HG02870 (cell line): ENCODE data around the gene TBC1D14.
"Not testable (repeated sequence)": the region's sequence is repeated elsewhere in the genome, so short reads cannot be mapped to it uniquely, and the experiment has no call there.

ENCODE experiments used
- ATAC-seq: cut with Tn5 transposase; IDR thresholded peaks from one replicate; pipeline ENCODE4 v1.9.1; 2021; ENCODE audit warnings: mild to moderate bottlenecking, moderate library complexity; ENCODE audit not compliant: unreplicated experiment

The TBC1D14 gene

DNA sequence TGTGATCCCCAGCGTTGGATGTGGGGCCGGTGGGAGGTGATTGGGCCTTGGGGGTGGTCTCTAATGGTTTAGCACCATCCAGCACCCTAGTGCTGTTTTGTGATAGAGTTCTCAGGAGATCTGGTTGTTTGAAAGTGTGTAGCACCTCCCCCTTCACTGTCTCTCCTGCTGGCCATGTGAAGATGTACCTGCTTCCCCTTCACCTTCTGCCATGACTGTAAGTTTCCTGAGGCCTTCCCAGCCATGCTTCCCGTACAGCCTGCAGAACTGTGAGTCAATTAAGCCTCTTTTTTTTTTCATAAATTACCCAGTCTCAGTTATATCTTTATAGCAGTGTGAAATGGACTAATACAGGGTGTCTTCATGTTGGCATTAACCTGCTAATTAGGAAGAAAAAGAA, 19.3 kb upstream of the TBC1D14 start:
- no peak for ATAC-seq

DNA sequence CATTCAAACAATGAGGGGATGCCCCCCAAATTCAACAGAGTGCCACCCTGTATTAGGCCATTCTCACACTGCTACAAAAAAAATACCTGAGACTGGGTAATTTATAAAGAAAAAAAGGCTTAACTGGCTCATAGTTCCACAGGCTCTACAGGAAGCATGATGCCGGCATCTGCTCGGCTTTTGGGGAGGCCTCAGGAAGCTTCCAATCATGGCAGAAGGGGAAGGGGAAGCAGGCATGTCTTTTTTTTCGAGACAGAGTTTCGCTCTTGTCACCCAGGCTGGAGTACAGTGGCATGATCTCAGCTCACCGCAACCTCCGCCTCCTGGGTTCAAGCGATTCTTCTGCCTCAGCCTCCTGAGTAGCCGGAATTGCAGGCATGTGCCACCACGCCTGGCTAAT, 18.7 kb upstream of the TBC1D14 start:
- not testable (repeated sequence) for ATAC-seq

DNA sequence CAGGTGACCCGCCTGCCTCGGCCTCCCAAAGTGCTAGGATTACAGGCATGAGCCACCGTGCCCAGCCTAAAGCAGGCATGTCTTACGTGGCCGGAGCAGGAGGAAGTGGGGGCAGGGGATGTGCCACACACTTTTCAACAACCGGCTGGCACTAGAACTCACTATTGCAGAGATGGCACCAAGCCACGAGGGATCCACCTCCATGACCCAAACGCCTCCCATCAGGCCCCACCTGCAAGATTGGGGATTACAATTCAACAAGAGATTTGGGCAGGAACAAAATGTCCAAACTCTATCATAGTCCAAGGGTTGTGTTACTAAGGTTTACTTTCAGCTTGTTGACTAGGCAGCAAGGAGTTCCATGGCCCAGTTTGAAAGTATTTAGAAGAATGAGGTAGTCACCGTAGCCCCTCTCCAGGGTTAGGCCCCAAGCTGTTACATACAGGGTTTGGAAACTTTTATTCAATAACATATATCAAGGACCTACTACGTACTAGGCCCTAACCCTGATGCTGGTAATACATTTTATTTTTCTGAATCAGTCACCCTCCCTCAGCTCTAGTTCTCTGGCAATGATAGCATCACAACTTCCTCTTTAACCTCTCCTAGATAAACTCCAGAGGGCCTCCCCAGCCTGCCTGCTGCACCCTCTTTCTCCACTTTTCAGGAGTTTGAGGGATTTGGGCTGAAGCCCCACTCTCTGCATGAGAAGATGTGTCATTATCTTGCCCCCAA, 18.0 kb upstream of the TBC1D14 start:
- no peak for ATAC-seq

DNA sequence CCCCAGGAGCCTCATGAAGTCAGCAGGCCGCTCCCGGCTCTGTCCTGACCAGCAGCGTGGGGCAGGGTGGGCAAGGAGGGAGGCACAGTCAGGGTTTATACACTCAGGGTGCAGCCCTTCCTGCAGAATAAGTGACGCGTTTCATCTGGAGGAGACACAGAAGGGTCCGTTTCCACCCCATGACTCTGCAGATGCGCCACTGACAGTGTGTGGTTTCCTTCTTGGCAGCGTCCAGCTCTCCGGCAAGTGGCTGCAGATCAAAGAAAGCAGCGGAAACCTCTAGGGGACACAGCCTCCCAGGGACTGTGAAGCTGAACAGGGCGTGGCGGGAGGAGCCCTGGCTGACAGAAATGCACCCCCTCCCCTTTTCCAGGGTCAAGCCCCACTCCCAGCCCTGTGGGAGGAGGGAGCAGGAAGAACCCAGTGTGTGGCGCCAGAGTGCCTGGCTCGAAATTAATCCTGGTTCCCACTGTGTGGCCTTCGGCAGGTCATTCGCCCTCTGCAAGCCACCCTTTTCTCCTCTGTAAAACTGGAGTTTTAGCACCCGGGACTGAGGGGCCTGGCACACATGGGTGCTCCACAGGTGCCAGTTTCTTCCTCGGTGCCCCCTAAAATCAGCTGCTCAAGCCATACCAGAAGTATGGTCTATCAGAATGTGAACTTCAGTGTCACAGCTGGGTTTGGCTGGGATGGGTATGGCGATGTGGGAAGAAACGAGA, 17.3 kb upstream of the TBC1D14 start:
- ATAC-seq = no peak

DNA sequence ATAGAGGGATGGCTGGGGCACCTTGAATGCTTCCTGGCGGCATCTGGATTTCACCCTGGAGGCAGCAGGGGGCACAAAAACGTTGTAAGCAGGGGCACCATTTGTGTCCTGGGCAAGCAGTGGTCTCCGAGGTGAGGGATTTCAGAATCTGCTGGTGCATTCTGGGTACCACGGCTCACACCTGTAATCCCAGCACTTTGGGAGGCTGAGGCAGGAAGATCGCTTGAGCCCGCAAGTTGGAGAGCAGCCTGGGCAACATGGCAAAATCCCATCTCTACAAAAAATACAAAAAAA, 16.8 kb upstream of the TBC1D14 start:
- no peak for ATAC-seq

DNA sequence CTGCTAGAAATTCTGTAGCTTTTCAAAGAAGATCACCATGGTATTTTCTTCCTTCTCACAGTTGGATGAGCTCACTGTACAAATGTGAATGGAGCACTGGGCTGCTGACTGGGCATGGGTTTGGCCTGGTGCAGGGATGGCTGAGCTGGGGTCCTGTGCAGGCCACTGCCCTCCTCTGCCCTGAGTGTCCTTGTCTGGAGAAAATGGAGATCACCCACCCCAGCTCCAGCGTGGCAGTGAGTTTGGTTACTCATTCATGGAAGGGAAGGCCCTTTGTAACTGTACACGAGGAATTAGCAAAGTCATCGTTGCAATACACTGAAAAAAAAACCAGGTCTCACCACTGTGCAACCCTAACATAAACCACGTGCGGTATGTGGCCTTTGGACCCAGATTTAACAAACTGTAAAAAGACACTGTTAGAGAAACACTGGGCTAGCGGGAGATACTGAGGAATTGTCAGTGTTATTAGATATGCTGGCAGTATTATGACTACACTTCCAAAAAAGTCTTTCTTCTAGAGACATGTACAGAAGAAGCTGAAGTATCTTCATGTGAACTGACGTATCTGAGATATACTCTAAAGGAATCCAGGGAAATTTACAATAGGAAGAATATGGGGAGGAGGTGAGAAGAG, 16.1 kb upstream of the TBC1D14 start:
- ATAC-seq = no peak

DNA sequence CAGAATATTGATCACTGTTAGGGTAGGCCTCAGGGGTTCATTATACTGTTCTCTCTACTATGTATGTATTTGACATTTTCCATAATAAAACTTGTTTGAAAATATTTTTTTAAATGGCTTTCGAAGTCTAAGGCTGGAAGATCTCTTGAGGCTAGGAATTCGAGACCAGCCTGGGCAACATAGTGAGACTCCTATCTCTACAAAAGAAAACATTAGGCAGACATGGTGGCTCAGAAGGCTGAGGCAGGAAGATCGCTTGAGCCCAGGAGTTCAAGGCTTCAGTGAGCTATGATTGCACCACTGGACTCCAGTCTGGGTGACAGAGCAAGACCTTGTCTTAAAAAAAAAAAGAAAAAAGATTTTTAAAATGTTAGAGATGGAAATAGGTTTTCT, 15.5 kb upstream of the TBC1D14 start:
- ATAC-seq = no peak

DNA sequence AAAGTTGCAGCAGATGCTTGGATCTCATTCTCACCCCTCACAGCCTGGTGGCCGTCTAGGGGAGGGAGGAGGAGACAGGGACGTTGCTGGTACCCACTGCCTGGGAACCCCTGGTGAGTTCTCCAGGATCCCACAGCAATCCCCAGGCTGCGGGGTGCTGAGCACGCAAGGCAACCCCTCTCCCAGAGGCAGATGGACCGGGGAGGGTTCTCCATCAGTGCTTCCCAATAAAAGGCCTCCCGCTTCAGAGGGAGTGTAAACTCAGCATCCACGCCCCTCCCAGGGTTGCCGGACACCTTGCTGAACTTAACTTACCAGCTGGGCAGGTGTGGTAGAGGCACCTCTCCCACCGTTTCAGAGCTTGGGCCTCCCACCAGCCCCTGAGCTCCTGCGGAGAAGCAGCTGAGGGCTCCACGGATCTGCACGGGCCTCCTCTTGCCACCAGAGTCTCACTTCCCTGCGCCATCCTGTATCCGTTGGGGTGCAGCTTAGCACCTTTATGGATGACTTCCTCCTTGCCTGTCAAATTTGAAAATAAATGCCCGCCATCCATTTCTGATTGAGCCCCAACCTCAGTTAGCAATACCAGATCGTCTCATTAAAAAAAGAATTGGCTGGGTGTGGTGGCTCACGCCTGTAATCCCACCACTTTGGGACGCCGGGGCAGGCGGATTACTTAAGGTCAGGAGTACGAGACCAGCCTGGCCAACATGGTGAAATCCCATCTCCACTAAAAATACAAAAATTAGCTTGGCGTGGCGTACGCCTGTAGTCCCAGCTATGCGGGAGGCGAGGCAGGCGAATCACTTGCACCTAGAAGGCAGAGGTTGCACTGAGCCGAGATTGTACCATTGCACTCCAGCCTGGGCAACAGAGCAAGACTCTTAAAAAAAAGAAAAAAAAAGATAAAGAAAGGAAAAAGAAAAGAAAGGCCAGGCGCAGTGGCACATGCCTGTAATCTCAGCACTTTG, 14.8 kb upstream of the TBC1D14 start:
- no peak for ATAC-seq

DNA sequence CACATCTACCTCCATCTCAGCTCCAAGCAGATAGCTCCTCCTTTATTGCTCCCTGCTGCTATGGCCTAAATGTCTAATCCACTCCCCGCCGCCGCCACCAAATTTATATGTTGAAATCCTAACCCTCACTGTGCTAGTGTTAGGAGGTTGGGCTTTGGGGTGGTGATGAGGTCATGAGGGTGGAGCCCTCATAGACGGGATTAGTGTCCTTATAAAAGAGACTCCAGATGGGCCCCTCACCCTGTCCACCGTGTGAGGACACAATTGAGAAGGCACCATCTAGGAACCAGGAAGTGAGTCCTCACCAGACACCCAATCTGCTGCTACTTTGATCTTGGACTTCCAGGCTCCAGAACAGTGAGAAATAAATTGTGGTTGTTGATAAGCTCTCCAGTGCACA, 13.6 kb upstream of the TBC1D14 start:
- ATAC-seq = no peak

DNA sequence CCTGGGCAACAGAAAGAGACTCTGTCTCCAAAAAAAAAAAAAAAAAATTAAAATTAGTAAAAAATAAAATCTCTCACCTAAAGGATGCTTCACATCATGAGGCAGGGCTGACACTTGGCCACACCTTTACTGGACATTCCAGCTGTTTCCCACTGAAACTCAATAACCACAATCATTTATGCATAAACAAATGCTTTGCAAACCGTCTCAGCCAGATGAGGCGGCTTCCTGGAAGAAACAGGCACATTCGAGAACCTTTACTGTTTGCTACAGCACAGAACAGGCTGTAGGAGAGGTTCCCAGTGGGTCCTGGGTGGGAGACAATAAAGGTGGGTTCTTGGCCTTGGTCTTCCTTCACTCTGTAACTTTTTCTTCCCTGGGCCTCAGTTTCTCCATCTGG, 10.9 kb upstream of the TBC1D14 start:
- no peak for ATAC-seq

DNA sequence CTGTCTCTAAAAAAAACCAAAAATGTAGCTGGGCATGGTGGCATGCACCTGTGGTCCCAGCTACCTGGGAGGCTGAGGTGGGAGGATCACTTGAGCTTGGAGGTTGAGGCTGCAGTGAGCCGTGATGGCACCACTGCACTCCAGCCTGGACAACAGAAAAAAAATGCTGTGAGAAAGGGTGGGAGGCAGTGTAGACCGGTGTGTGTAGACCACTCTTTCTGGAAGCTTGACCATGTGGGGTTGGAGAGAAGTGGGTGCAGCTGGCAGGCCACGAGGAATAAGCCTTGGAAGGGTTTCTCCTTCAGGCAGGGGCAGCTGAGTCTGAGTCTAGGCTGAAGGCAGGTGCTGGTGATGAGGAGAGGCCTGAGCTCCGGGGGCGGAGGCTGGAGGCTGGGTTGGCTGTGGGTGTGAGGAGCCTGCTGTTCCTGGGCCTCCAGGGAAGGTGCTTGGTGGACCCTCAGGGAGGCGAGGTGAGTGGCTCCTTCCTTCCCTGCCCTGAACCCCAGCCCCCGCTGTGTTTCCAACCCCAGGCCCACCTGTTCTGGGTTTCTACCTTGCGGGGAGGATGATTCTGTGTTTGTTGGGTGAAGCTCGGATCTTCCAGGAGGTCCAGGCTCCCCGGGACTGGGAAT, 9.3 kb upstream of the TBC1D14 start:
- ATAC-seq = no peak

DNA sequence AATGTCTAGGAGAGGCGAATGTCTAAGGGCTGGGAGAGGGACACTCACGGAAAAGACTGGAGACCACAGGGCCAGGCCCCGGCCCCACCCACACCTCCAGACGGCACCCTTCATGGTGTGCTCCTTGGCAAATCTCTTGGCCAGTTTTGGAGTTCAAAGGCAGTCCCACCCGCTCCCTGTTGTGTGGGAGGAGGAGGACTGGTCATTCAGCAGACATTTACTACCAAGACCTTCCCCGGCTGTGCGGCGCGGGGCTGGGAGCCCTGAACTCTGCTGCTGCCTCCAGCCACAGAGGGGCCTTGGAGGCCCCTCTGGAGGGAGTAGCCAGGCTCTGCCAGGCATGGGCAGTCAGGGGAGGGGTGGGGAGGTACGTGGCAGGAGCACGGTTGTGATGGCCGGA, 8.7 kb upstream of the TBC1D14 start:
- no peak for ATAC-seq

DNA sequence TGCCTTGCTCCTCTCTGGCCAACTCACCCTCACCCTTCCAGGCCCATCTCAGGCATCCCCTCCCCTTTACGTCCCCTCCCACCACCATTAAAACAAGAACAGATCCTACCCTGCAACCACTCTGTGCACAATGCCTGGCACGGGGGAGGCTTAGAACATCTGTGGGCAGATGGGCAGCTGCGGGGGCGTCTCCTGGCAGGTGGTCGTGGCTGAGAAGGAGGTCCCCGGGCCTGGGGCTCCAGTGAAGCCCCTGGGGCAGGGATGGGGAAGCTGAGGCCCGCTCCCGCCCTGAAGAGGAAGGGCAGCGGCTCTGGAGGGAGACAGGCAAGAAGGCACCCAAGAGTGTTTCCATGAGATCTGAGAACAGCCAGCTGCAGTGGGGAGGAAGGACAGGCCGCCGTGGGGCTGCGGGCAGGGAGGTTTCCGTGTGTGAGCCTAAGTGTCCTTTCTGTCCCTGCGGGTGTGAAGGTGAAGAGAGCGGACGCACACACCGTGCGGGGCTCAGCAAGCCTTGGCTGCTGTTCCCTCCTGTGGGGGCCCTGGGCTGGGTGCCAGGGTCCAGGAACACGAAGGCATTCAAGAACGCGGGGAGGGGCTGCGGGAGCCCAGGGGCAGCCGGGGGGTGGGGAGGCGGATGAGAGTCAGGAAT, 7.8 kb upstream of the TBC1D14 start:
- no peak for ATAC-seq

DNA sequence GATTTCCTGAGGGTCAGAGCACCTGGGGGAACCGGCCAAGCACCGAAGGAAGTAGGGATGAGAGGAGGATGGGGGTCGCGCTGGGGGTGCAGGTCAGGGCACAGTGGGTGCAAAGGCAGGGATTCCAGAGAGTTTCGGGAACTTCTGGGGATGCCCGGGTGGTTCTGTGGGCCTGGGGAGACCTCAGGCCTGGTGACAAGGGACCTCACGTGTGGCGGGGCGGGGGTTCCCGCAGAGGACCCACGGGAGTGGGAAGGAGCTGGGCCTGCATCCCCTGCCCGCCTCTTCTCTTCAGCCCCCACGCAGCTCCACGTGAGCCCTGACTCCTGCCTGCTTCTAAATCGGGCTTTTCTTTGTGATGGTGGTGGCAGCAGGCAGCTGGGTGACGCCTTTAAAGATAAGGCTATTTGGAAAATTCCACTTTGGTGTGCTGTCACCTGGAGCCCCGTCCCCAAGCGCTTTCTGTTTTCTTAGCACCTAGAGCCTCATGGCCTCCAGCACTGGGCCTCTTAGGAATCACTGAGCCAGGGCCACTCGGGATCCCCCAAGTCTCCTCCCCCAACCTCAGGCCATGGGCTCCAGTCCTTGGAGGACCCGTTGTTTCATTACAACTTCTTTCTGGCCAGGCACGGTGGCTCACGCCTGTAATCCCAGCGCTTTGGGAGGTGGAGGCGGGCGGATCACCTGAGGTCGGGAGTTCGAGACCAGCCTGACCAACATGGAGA, 7.1 kb upstream of the TBC1D14 start:
- ATAC-seq = no peak

DNA sequence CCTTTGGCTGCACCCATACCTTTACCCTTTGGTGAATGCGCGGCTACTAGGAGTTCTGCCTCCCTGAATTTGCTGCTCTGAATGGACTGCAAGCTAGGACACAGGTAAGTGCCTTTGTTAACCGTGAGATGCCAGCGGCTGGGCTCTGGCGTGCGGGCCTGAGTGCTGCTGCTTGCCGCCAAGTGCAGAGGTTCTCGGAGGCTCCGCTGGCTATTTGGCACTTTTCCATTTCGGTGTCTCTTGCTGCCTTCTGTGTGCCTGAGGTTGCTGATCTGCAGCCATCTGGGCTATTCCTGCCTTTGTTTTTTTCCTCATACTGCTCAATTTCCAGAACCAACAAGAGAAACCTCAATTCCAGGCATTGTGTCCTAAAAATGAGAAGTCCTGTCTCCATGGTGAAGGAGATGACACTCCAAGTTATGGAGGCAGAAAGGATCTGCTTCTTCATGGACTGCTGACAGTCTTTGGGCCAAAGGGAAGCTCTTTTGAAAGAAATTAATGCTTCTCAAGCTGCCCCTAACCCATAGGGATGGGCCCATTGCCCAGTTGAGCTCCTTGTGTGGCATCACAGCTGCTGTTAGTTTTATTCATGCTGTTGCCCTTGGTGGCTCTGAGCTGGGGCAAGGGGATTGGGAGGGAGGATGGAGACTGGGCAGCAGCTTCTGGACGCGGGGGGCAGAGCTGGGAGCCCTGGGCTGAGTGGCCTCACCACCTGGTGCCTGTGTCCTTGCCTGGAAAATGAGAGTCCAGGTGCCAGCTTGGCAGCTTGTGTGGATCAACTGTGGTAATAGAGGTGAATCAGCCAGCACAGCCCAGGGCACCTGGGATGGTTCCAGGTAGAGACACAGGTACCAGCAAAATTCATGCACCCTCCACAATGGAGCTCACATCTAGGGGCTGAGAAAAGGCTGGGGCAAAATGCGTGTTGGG, 3.8 kb upstream of the TBC1D14 start:
- ATAC-seq = no peak

DNA sequence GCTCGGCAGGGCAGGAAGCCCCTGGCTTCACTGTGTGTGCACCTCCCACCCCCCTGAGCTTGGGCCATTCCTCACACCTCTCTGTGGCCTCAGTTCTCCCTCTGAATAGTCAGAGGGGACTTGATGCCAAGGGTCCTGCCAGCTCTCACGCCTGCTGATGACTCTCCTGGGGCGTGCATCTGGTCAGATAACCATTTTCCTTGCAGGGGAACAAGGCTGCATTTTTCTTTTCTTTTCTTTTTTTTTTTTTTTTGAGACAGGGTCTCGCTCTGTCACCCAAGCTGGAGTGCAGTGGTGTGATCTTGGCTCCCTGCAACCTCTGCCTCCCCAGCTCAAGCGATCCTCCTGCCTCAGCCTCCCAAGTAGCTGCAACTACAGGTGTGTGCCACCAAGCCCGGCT, 3.1 kb upstream of the TBC1D14 start:
- not testable (repeated sequence) for ATAC-seq

DNA sequence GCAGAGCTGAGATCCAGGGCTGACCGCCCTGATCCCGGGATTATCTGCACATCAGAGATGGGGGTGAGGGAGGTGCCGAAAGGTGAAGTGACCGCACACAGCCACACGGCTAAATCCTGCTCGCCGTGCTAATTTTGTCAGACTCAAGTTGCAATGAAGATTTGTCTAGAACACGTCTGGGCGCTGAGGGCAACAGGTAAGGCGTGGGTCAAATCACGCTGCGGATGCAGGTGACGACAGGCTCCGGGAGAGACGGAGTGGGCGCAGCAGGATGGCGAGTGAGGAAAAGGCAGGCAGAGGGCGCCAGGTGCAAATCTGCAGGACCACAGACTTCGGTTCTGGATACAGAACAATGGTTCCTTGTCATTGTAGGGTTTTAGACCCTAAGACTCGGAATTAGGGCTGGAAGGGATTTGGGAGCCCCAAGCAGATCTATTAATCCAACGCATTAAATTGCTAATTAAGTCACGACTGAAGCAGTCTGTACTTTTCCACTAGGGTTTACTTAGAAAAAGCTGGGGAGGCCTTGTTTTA, 1.9 kb upstream of the TBC1D14 start:
- ATAC-seq = no peak

DNA sequence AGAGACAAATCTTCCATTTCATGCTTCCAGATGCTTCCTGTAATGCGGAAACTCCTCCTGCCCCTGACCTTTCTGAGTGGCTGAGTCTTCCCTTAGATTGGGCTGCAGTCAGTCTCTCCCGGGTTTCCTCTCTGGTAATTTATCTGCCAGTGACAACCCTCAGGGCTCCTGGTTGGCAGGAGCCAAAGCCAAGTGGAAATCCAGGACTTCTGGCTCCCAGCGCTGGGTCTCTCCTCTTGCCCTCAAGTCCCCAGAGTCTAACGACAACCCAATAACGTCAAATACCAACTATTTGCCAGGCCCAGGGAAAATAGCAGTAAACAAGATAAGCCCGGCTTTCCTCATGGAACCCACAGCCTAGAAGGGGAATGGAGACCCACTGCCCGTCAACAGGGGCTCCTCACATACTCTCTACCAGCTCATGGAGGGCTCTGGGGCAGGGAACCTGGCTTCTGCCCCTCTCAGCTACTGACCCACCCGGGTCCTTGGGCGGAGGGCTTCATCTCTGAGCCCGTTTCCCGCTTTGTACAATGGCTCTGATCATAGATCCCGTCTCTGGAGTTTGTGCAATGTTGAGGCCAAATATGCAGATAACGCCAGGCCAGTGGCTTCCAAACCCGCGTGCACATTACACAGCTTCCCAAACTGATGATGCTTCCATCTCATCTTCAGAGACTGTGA, 1.1 kb upstream of the TBC1D14 start:
- no peak for ATAC-seq
